GM12878 (cell line): ENCODE results near the gene RASL11A.

Source experiments
- BHLHE40 ChIP-seq, 2 experiments: fragments of 450-650 bp in 1 of 2; IDR thresholded peaks; 2 replicates each; pipeline ENCODE4 v1.6.1; 2011 to 2017; ENCODE audit warnings: low read depth in 2 of 2, borderline replicate concordance in 1 of 2, improper control_type of control experiment in 1 of 2, low read length in 1 of 2, mild to moderate bottlenecking in 1 of 2
- CBFB ChIP-seq: IDR thresholded peaks from 2 replicates; pipeline ENCODE4 v1.6.1; 2016; ENCODE audit warnings: antibody characterized with exemption, low read depth
- CTCF ChIP-seq, 3 experiments: IDR thresholded peaks in 2 of 3; conservative IDR thresholded peaks in 1 of 3; 2 replicates each; pipeline ENCODE4 v1.5.1; 2011; ENCODE audit warnings: low read depth in 3 of 3, low read length in 3 of 3, mild to moderate bottlenecking in 3 of 3, control low read depth in 2 of 3, moderate library complexity in 2 of 3, inconsistent platforms in 1 of 3, mixed read lengths in 1 of 3; ENCODE audit not compliant: control insufficient read depth in 2 of 3, insufficient read depth in 1 of 3; ENCODE audit errors: extremely low read depth in 1 of 3
- EED ChIP-seq: sonication (generic); IDR thresholded peaks from 2 replicates; pipeline ENCODE4 v1.6.1; 2016; ENCODE audit warnings: antibody characterized with exemption, low read depth
- FOXM1 ChIP-seq: IDR thresholded peaks from 2 replicates; pipeline ENCODE4 v1.6.1; 2012; ENCODE audit warnings: low read depth, mild to moderate bottlenecking, inconsistent platforms, low read length, moderate library complexity
- JUND ChIP-seq: IDR thresholded peaks from 2 replicates; pipeline ENCODE4 v1.6.1; 2012; ENCODE audit warnings: low read depth, mild to moderate bottlenecking, low read length, improper control_type of control experiment, moderate library complexity
- LARP7 ChIP-seq: fragments of 450-650 bp; IDR thresholded peaks from 2 replicates; pipeline ENCODE4 v1.6.1; 2017; ENCODE audit warnings: mild to moderate bottlenecking
- NR2C2 ChIP-seq: IDR thresholded peaks from 2 replicates; pipeline ENCODE4 v1.6.1; 2011; ENCODE audit warnings: borderline replicate concordance, low read depth; ENCODE audit not compliant: control insufficient read depth, insufficient read length
- POLR2A ChIP-seq: IDR thresholded peaks from 2 replicates; pipeline ENCODE4 v1.6.1; 2011; ENCODE audit warnings: low read depth, mild to moderate bottlenecking, low read length
- POLR2AphosphoS5 ChIP-seq: IDR thresholded peaks from 2 replicates; pipeline ENCODE4 v1.6.1; 2011; ENCODE audit warnings: mild to moderate bottlenecking, low read length, inconsistent platforms
- REST ChIP-seq: IDR thresholded peaks from 2 replicates; pipeline ENCODE4 v1.6.1; 2012; ENCODE audit warnings: mild to moderate bottlenecking, low read depth, low read length
- ZBED1 ChIP-seq: IDR thresholded peaks from 2 replicates; pipeline ENCODE4 v1.6.1; 2016; ENCODE audit warnings: borderline replicate concordance
- ZNF274 ChIP-seq: IDR thresholded peaks from one replicate; pipeline ENCODE4 v1.8.0; 2011; ENCODE audit not compliant: insufficient read length, insufficient read depth

- no peak for TF ChIP-seq POLR2A
- no peak for TF ChIP-seq ZNF274
- no peak for TF ChIP-seq ZBED1
- no peak for TF ChIP-seq NR2C2
- peak; percentile 66 to 80; a peak in 3 of 4 replicates for TF ChIP-seq BHLHE40 (IDR thresholded peaks at IDR 0.05; ENCODE audit: borderline replicate concordance in 1 of 2, low read depth in 2 of 2, low read length in 1 of 2)
- no peak; the same call in 1 of the 2 replicates for TF ChIP-seq POLR2AphosphoS5
- TF ChIP-seq CTCF (IDR thresholded peaks at IDR 0.05 in 2 of 3, conservative IDR thresholded peaks at IDR 0.05 in 1 of 3; ENCODE audit: control insufficient read depth in 2 of 3, extremely low read depth in 1 of 3, insufficient read depth in 1 of 3, low read depth in 3 of 3, low read length in 3 of 3): no peak
- TF ChIP-seq LARP7: no peak
- no peak for TF ChIP-seq JUND
- TF ChIP-seq REST: no peak
- no peak for TF ChIP-seq EED
- TF ChIP-seq FOXM1: no peak
- no peak for TF ChIP-seq CBFB
Observed at GRCh38 chr13:27259831-27260230, 10.8 kb upstream of the RASL11A start.
